ENCODE results near the gene ZNF821.

The ZNF821 gene

DNA sequence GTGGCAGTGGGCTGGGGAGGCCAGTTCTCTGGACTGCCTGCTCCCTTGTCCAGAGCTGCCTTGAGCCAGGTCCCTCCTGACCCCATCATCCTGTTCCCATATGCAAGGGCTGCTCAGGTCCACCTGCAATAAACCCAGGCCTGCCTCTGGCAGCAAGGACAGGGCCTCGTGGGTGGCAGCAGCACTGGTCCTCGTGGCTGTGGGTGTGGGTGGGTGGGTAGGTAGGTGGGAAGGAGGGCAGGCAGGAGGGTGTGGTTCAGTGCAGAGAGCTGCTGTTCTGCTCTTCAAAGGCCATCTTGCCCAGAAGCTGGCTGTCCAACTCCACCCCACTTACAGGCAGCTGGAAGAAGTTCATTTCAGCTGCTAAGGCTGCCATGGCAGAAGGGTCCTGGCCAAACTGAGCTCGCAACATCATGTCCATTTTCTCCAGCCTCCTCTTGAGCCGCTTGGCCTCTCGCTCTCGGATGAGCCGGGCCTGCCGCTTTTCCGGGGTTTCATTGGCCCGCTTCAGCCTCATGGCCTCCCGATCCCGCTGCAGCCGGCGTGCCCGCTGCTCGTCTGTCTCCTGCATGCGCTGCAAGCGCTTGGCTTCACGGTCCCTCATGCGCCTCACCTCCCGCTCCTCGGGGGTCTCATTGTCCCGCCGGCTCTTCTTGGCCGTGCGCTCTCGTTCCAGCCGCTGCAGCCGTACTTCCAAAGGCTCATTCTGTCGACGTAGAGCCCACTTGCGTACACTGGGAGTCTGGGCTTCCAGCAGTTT is 24.0 kb downstream of the ZNF821 start:
- H3K4me3 ChIP-seq (ENCODE audit: low read length), result no peak overlapping the region
- DNase-seq (ENCODE audit: low read depth), result no peak
- TF ChIP-seq, protein P1, sequence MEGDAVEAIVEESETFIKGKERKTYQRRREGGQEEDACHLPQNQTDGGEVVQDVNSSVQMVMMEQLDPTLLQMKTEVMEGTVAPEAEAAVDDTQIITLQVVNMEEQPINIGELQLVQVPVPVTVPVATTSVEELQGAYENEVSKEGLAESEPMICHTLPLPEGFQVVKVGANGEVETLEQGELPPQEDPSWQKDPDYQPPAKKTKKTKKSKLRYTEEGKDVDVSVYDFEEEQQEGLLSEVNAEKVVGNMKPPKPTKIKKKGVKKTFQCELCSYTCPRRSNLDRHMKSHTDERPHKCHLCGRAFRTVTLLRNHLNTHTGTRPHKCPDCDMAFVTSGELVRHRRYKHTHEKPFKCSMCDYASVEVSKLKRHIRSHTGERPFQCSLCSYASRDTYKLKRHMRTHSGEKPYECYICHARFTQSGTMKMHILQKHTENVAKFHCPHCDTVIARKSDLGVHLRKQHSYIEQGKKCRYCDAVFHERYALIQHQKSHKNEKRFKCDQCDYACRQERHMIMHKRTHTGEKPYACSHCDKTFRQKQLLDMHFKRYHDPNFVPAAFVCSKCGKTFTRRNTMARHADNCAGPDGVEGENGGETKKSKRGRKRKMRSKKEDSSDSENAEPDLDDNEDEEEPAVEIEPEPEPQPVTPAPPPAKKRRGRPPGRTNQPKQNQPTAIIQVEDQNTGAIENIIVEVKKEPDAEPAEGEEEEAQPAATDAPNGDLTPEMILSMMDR (conservative IDR thresholded peaks at IDR 0.05; ENCODE audit: low read length), result no peak

DNA sequence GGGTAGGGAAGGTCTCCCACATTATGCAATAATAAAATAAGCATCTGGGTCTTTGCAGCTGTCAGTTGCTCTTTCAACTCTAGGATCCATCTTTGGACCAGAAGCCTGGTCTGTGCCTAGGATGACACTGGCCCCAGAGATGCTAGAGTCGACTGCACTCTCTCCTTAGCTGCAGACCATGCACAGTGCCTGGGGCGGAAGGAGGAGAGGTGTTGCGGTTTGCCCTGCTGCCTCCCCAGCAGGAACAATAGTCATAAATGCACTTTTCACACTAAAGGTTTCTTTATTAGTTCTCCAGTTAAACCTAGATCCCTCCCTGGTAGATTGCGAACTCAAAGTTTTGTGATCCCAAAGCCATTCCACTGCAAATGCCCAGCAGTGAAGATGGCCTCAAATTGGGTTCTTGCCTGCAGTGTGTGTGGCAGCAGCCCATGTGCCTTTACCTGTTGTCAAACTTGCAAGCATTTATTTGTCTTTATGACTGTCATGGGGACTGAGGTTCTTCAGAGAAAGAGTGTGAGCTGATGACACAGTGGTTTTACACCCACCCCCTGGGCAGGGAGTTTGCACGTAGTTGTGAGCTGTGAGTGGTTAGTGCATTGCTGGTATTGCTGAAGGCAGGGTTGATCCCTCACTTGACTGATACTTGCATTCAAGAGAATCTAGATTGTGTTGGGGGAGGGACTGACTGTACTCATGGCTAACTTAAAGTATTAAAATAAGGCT is 27.9 kb downstream of the ZNF821 start:
- TF ChIP-seq, protein P1 (conservative IDR thresholded peaks at IDR 0.05; ENCODE audit: low read length), result no peak
- no peak for DNase-seq (ENCODE audit: low read depth)

DNA sequence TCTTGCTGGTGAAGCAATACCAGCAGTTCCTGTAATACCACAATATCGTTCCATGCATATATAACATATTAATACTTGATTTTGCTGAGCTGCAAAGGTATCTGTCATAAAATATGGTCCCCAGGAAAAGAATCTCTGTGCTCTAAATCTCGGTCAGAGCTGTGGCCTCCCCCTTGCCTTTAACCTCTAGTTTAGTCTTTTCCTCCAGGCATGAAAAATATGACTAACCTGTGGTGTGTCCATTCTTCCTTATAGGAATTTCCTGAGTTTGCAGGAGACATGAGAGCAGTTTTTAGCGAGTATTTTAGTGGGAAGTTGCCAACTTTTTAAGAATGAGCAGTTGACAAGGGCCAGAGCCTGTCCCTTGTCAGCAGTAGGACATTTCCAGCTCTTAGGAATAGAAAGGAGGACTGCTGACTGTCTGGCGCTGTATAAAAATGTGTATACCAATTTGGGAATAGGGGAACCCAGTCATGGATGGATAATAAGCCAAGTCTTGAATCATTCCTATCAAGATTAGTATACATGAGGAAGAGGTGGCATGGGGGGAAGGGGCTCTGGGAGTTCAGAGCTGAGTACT is 29.5 kb downstream of the ZNF821 start:
- TF ChIP-seq, protein P1 (conservative IDR thresholded peaks at IDR 0.05; ENCODE audit: low read length), result no peak
- no peak for DNase-seq (ENCODE audit: low read depth)
- H3K4me3 ChIP-seq (ENCODE audit: low read length), result no peak overlapping the region

More for the DNA sequence above, 27.9 kb downstream of the ZNF821 start:
- no peak overlapping the region for H3K4me3 ChIP-seq (ENCODE audit: low read length)

DNA sequence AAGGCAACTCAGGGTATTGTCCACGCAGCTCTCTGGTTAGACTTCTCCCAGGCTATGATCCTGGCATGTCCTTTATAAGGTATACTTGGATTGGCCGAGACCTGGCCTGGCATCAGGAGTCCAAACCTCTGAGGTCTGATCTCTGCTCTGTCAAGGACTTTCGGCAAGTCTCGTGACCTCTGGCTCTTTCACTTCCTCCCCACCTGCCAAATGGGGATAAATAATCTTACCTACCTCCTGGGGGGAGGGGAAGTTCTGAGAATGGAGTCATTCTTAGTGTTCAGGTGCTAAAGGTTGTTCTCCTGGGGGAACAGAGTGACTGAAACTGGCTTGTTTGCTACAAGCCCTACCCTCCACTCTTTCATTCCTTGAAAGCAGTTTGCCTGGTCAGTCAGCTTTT is 30.6 kb downstream of the ZNF821 start:
- DNase-seq (ENCODE audit: low read depth), result no peak
- TF ChIP-seq, protein P1 (conservative IDR thresholded peaks at IDR 0.05; ENCODE audit: low read length), result no peak
- no peak overlapping the region for H3K4me3 ChIP-seq (ENCODE audit: low read length)

DNA sequence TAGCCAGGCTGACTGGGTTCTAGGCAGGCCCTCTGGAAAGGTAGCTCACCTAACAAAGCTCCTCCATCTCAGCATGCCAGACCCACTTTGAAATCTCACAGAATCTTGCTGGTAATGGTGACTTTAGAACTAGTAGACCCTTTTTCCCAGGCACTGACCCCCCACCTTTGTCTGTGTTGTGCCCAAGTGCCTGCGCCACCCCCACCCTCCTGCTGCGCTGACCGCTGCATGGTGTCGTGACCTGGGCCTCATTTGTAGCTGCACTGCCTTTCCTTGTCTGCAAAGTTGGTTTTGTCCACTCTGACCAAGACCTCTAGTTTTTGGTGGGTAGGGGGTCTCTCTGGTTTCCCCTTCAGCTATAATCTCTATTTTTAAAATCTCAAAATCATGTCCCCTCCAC is 31.4 kb downstream of the ZNF821 start:
- H3K4me3 ChIP-seq (ENCODE audit: low read length), result no peak overlapping the region
- TF ChIP-seq, protein P1 (conservative IDR thresholded peaks at IDR 0.05; ENCODE audit: low read length), result no peak

DNA sequence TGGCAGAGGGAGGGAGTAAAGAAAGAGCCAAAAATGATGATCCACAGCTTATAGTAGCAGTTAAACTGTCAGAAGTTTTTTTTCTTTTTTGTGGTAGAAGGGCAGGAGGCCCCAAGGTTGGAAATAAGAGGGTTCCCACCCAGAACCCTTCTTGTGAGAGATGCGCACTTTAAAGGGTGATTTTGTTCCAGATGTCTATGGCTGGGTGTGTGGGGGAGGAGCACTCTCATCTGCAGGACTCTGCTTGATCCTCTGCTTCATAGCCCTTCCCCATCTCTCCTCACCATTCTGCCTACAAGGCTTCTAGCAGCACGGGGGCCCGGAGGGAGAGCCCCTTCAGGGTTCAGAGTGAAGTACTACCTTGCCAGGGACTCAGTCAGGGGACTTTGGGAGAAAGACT is 31.8 kb downstream of the ZNF821 start:
- no peak for DNase-seq (ENCODE audit: low read depth)

More for the DNA sequence above, 31.4 kb downstream of the ZNF821 start:
- DNase-seq (ENCODE audit: low read depth), result no peak

More for the DNA sequence above, 31.8 kb downstream of the ZNF821 start:
- no peak overlapping the region for H3K4me3 ChIP-seq (ENCODE audit: low read length)
- TF ChIP-seq, protein P1 (conservative IDR thresholded peaks at IDR 0.05; ENCODE audit: low read length), result no peak

All from AG10803 (cell line).